Ammon's horn (tissue), 1 donor: Measurements from ENCODE around the gene CXCR5.

Source experiments
- DNase-seq: peaks from one replicate; pipeline ENCODE4 v3.0.0-alpha.2; 2016; ENCODE audit warnings: low spot score

The CXCR5 gene

GRCh38 chr11:118898400-118899295 lies 15.0 kb downstream of the CXCR5 start:
- no peak for DNase-seq

- DNase-seq, result no peak
Measured at GRCh38 chr11:118899296-118899688, 15.6 kb downstream of the CXCR5 start.

- no peak for DNase-seq
Measured at GRCh38 chr11:118899706-118900360, 16.1 kb downstream of the CXCR5 start.

- DNase-seq, result no peak
Measured at GRCh38 chr11:118900535-118901384, 17.1 kb downstream of the CXCR5 start.

GRCh38 chr11:118901494-118902335 lies 18.0 kb downstream of the CXCR5 start:
- no peak for DNase-seq

- DNase-seq, result no peak
Measured at GRCh38 chr11:118902336-118903203, 18.9 kb downstream of the CXCR5 start.

- DNase-seq, result no peak
Measured at GRCh38 chr11:118903204-118904015, 19.7 kb downstream of the CXCR5 start.

- peak; percentile 91 for DNase-seq
Measured at GRCh38 chr11:118907051-118908042, 23.7 kb downstream of the CXCR5 start.

- DNase-seq, result no peak
Measured at GRCh38 chr11:118908264-118908663, 24.6 kb downstream of the CXCR5 start.

- no peak for DNase-seq
Measured at GRCh38 chr11:118908901-118909618, 25.4 kb downstream of the CXCR5 start.

- DNase-seq, result no peak
Measured at GRCh38 chr11:118909619-118910308, 26.1 kb downstream of the CXCR5 start.

GRCh38 chr11:118910309-118911112 lies 26.8 kb downstream of the CXCR5 start:
- DNase-seq, result no peak

- no peak for DNase-seq
Measured at GRCh38 chr11:118911113-118911879, 27.6 kb downstream of the CXCR5 start.

- DNase-seq, result no peak
Measured at GRCh38 chr11:118911880-118912741, 28.4 kb downstream of the CXCR5 start.
